Measurements from ENCODE around the gene TMED5.

Gene TMED5

GRCh38 chr1:93120614-93121013 is 59.6 kb downstream of the TMED5 start:
- no peak for DNase-seq

- DNase-seq: no peak
Observed at GRCh38 chr1:93114391-93114790, 65.8 kb downstream of the TMED5 start.

GRCh38 chr1:93113127-93113526 is 67.1 kb downstream of the TMED5 start:
- DNase-seq: no peak

GRCh38 chr1:93111561-93111960 is 68.7 kb downstream of the TMED5 start:
- DNase-seq: no peak

GRCh38 chr1:93111065-93111464 is 69.1 kb downstream of the TMED5 start:
- no peak for DNase-seq

- no peak for DNase-seq
Observed at GRCh38 chr1:93109578-93109977, 70.6 kb downstream of the TMED5 start.

GRCh38 chr1:93108335-93108734 is 71.9 kb downstream of the TMED5 start:
- no peak for DNase-seq

GRCh38 chr1:93107395-93107794 is 72.8 kb downstream of the TMED5 start:
- DNase-seq: no peak

- no peak for DNase-seq
Observed at GRCh38 chr1:93106226-93106625, 74.0 kb downstream of the TMED5 start.

- no peak for DNase-seq
Observed at GRCh38 chr1:93102142-93102541, 78.1 kb downstream of the TMED5 start.

Measured in cortex of kidney (tissue), 1 donor.